ENCODE measurements around the gene GLA. TPM values are rescaled to one million over a fixed set of nuclear protein-coding genes. Genes with fewer than 3 reads are reported as not detected.

GLA gene
- total RNA-seq: 24.6 to 33.7 TPM (median 28.1 TPM) in 3 replicates
- long read RNA-seq, transcript GLA-201 (7 exons, 1,318 nt): major isoform, 24 of 29 reads
- long read RNA-seq, partial matches to known transcripts: 2 of 29 reads
- long read RNA-seq, other reads (novel, unspliced or antisense): 0 of 29 reads

GRCh38 chrX:101407748-101408531 is at the start of gene GLA, which contains the start of gene HNRNPH2:
Gene GLA, minus strand, starts transcription at chrX:101407925. Its CDS starts 22 bp downstream, at chrX:101407903.
Gene HNRNPH2, plus strand, starts transcription at chrX:101408222. Its CDS starts 3,767 bp downstream, at chrX:101411989.
- H3K27me3 Mint-ChIP-seq (ENCODE audit: low read depth): no peaks in the 10 kb centered on the region
- H3K4me1 Mint-ChIP-seq (ENCODE audit: low read depth): peaks cover 22% of the 10 kb centered on the region
- no peak for DNase-seq (ENCODE audit: low spot score)
- peaks cover 2% of the 10 kb centered on the region for H3K9me3 Mint-ChIP-seq (ENCODE audit: low read depth)
- H3K36me3 Mint-ChIP-seq (ENCODE audit: low read depth): peaks cover 2% of the 10 kb centered on the region
- H3K27ac Mint-ChIP-seq (ENCODE audit: unreplicated experiment): peak within 1 kb of the TSS; percentile 98
- peak; percentile 31 for TF ChIP-seq CTCF (IDR thresholded peaks at IDR 0.05)
- peak within 1 kb of the TSS; percentile 83 for H3K4me3 Mint-ChIP-seq (ENCODE audit: unreplicated experiment)

GRCh38 chrX:101452056-101452455 is 44.3 kb upstream of the GLA start:
- Mint-ChIP-seq H3K27me3 (ENCODE audit: low read depth) (no peaks in the 10 kb centered on the region), H3K4me3 (ENCODE audit: unreplicated experiment) (no peak overlapping the region), H3K36me3 (ENCODE audit: low read depth) (peaks cover 11% of the 10 kb centered on the region), H3K9me3 (ENCODE audit: low read depth) (peaks cover 12% of the 10 kb centered on the region), H3K27ac (ENCODE audit: unreplicated experiment) (no peak overlapping the region), H3K4me1 (ENCODE audit: low read depth) (no peaks in the 10 kb centered on the region)
- TF ChIP-seq CTCF (IDR thresholded peaks at IDR 0.05): no peak
- no peak for DNase-seq (ENCODE audit: low spot score)

GRCh38 chrX:101450961-101451360 is 43.2 kb upstream of the GLA start:
- Mint-ChIP-seq H3K4me3 (ENCODE audit: unreplicated experiment) (no peak overlapping the region), H3K36me3 (ENCODE audit: low read depth) (peaks cover 12% of the 10 kb centered on the region), H3K27me3 (ENCODE audit: low read depth) (no peaks in the 10 kb centered on the region), H3K9me3 (ENCODE audit: low read depth) (peaks cover 12% of the 10 kb centered on the region), H3K27ac (ENCODE audit: unreplicated experiment) (no peak overlapping the region), H3K4me1 (ENCODE audit: low read depth) (no peaks in the 10 kb centered on the region)
- no peak for TF ChIP-seq CTCF (IDR thresholded peaks at IDR 0.05)
- DNase-seq (ENCODE audit: low spot score): no peak

- Mint-ChIP-seq H3K27me3 (ENCODE audit: low read depth) (no peaks in the 10 kb centered on the region), H3K4me1 (ENCODE audit: low read depth) (no peaks in the 10 kb centered on the region), H3K36me3 (ENCODE audit: low read depth) (peaks cover 13% of the 10 kb centered on the region), H3K27ac (ENCODE audit: unreplicated experiment) (no peak overlapping the region), H3K4me3 (ENCODE audit: unreplicated experiment) (no peak overlapping the region), H3K9me3 (ENCODE audit: low read depth) (peaks cover 12% of the 10 kb centered on the region)
- DNase-seq (ENCODE audit: low spot score): no peak
- TF ChIP-seq CTCF (IDR thresholded peaks at IDR 0.05): no peak
These were observed 42.4 kb upstream of the GLA start for GRCh38 chrX:101450085-101450484.

- peaks cover 12% of the 10 kb centered on the region for H3K9me3 Mint-ChIP-seq (ENCODE audit: low read depth)
- no peaks in the 10 kb centered on the region for H3K27me3 Mint-ChIP-seq (ENCODE audit: low read depth)
- H3K4me3 Mint-ChIP-seq (ENCODE audit: unreplicated experiment): no peak overlapping the region
- H3K27ac Mint-ChIP-seq (ENCODE audit: unreplicated experiment): no peak overlapping the region
- H3K4me1 Mint-ChIP-seq (ENCODE audit: low read depth): no peaks in the 10 kb centered on the region
- peaks cover 12% of the 10 kb centered on the region for H3K36me3 Mint-ChIP-seq (ENCODE audit: low read depth)
- DNase-seq (ENCODE audit: low spot score): no peak
- TF ChIP-seq CTCF (IDR thresholded peaks at IDR 0.05): no peak
These were observed 41.6 kb upstream of the GLA start for GRCh38 chrX:101449279-101449678.

All from chondrocyte (in vitro differentiated cells).